WTC11 (cell line): Measurements from ENCODE around the gene TXNRD1. TPM values are rescaled to one million over a fixed set of nuclear protein-coding genes. Genes with fewer than 3 reads are reported as not detected.

Source experiments
- ATAC-seq: fragments of 200-7000 bp; cut with Tn5 transposase; 2 replicates; pipeline ENCODE4 v1.10.0; 2021; ENCODE audit warnings: mild to moderate bottlenecking, moderate library complexity
- CTCF ChIA-PET: fragments of 300-600 bp; sonication (Branson Sonifier 250); formaldehyde crosslinking; loops from one replicate; lab custom pipeline; 2021; ENCODE audit warnings: antibody characterized with exemption; lab: Charles Lee
- POLR2A ChIA-PET: fragments of 350-600 bp; sonication (Branson Sonifier 250); formaldehyde crosslinking; loops from one replicate; lab custom pipeline; 2021; ENCODE audit warnings: antibody characterized with exemption; lab: Charles Lee
- DNase-seq: peaks from one replicate; pipeline ENCODE4 v3.0.0; 2021; ENCODE audit warnings: low spot score
- H3K27ac Mint-ChIP-seq: 2 replicates; pipeline ENCODE4 v1.8.0; 2021; ENCODE audit warnings: mixed read lengths
- H3K27me3 Mint-ChIP-seq: 2 replicates; pipeline ENCODE4 v1.8.0; 2021; ENCODE audit warnings: low read depth, mild to moderate bottlenecking, moderate library complexity, mixed read lengths
- H3K36me3 Mint-ChIP-seq: 2 replicates; pipeline ENCODE4 v1.8.0; 2021; ENCODE audit warnings: mixed read lengths
- H3K4me1 Mint-ChIP-seq: 2 replicates; pipeline ENCODE4 v1.8.0; 2022; ENCODE audit warnings: mixed read lengths
- H3K4me3 Mint-ChIP-seq: 2 replicates; pipeline ENCODE4 v1.8.0; 2021; ENCODE audit warnings: mild to moderate bottlenecking, moderate library complexity, mixed read lengths
- H3K9me3 Mint-ChIP-seq: 2 replicates; pipeline ENCODE4 v1.8.0; 2021; ENCODE audit warnings: mixed read lengths
- NFE2L1 ChIP-seq: sonication (generic); formaldehyde crosslinking; IDR thresholded peaks from 2 replicates; pipeline ENCODE4 v1.8.1; 2023; ENCODE audit warnings: missing genetic modification reagents
- ZNF423 ChIP-seq: fragments of 250-450 bp; sonication (Bioruptor Pico); IDR thresholded peaks from 2 replicates; pipeline ENCODE4 v2.1.2; 2022; ENCODE audit warnings: mild to moderate bottlenecking, moderate library complexity
- total RNA-seq: library from RNA; stranded (reverse); gene quantifications from 3 replicates; pipeline ENCODE4 v1.2.3, GENCODE V29; 2021
- TF ChIP-seq, protein P1 (sequence below): fragments of 200-600 bp; IDR thresholded peaks from 2 replicates; pipeline ENCODE4 v1.8.0; 2022; ENCODE audit warnings: antibody characterized with exemption
- TF ChIP-seq, protein P2 (sequence below): sonication (generic); formaldehyde crosslinking; IDR thresholded peaks from 2 replicates; pipeline ENCODE4 v1.8.1; 2022; ENCODE audit warnings: low read depth, missing genetic modification reagents, borderline replicate concordance
- TF ChIP-seq, protein P3 (sequence below): sonication (generic); formaldehyde crosslinking; IDR thresholded peaks from 2 replicates; pipeline ENCODE4 v1.8.1; 2023; ENCODE audit warnings: mild to moderate bottlenecking, missing genetic modification reagents
- TF ChIP-seq, protein P4 (sequence below): sonication (generic); formaldehyde crosslinking; conservative IDR thresholded peaks from 2 replicates; pipeline ENCODE4 v1.8.1; 2022; ENCODE audit warnings: mild to moderate bottlenecking, missing genetic modification reagents
- TF ChIP-seq, protein P5 (sequence below): sonication (generic); formaldehyde crosslinking; IDR thresholded peaks from 2 replicates; pipeline ENCODE4 v1.8.0; 2022; ENCODE audit warnings: mild to moderate bottlenecking, missing genetic modification reagents
- TF ChIP-seq, protein P6 (sequence below): fragments of 250-450 bp; sonication (Bioruptor Pico); IDR thresholded peaks from 2 replicates; pipeline ENCODE4 v1.8.0; 2021; ENCODE audit warnings: mild to moderate bottlenecking
- TF ChIP-seq, protein P7 (sequence below): sonication (generic); formaldehyde crosslinking; IDR thresholded peaks from 2 replicates; pipeline ENCODE4 v1.8.0; 2023; ENCODE audit warnings: missing genetic modification reagents, mild to moderate bottlenecking, borderline replicate concordance
- TF ChIP-seq, protein P8 (sequence below): sonication (generic); formaldehyde crosslinking; IDR thresholded peaks from 2 replicates; pipeline ENCODE4 v1.8.0; 2022; ENCODE audit warnings: missing genetic modification reagents

The TXNRD1 gene
- total RNA-seq, 1 experiment from 2014 or later, result 113 TPM

DNA sequence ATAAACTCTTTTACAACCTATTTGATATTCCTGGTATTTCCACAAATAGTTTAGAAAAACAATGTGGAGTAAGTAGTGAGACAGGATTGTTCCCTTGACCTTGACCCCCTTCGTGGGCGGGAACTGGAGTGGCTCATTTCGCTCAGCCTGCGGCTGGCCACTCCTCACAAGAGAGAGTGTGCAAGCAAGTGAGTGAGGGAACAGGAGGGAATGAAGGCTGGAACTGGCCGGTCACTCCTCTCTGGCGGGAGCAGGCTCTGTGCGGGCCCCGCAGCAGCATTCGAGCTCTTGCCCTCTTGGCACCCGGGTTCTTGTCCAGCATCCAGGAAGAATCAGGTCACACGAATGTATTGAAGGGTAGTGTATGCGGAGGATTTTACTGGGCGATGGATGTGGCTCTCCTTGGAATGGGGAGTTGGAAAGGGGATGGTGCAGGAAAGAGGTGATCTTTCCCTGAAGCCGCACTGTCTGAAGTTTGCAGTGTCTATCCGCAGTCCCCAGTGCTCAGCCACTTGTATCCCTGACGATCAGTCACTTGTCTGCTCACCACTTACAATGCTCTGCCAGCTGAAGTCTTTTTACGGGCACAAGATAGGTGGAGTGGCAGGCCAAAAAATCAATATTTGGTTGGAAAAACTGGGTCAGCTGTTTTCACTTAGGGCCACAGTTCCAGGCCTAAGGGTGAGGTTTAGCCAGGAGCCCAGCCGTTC, 28.0 kb upstream of the TXNRD1 start:
- ChIA-PET POLR2A (no interaction called here), CTCF (interaction anchor here (0.9 kb wide), 1 partner anchor 194 kb away, joined by 3 read pairs; no protein-coding TSS in a partner anchor)
- H3K4me1 Mint-ChIP-seq, result no peaks in the 10 kb centered on the region
- no peak overlapping the region for H3K27ac Mint-ChIP-seq
- ATAC-seq (no peak), DNase-seq (no peak)
- H3K9me3 Mint-ChIP-seq, result peaks cover 19% of the 10 kb centered on the region
- peaks cover 15% of the 10 kb centered on the region for H3K36me3 Mint-ChIP-seq
- TF ChIP-seq, protein P1, sequence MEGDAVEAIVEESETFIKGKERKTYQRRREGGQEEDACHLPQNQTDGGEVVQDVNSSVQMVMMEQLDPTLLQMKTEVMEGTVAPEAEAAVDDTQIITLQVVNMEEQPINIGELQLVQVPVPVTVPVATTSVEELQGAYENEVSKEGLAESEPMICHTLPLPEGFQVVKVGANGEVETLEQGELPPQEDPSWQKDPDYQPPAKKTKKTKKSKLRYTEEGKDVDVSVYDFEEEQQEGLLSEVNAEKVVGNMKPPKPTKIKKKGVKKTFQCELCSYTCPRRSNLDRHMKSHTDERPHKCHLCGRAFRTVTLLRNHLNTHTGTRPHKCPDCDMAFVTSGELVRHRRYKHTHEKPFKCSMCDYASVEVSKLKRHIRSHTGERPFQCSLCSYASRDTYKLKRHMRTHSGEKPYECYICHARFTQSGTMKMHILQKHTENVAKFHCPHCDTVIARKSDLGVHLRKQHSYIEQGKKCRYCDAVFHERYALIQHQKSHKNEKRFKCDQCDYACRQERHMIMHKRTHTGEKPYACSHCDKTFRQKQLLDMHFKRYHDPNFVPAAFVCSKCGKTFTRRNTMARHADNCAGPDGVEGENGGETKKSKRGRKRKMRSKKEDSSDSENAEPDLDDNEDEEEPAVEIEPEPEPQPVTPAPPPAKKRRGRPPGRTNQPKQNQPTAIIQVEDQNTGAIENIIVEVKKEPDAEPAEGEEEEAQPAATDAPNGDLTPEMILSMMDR, result no peak
- TF ChIP-seq, protein P2, sequence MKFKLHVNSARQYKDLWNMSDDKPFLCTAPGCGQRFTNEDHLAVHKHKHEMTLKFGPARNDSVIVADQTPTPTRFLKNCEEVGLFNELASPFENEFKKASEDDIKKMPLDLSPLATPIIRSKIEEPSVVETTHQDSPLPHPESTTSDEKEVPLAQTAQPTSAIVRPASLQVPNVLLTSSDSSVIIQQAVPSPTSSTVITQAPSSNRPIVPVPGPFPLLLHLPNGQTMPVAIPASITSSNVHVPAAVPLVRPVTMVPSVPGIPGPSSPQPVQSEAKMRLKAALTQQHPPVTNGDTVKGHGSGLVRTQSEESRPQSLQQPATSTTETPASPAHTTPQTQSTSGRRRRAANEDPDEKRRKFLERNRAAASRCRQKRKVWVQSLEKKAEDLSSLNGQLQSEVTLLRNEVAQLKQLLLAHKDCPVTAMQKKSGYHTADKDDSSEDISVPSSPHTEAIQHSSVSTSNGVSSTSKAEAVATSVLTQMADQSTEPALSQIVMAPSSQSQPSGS (CRISPR knock-in tag), result no peak
- TF ChIP-seq ZNF423 (CRISPR knock-in tag), result no peak
- TF ChIP-seq, protein P3, sequence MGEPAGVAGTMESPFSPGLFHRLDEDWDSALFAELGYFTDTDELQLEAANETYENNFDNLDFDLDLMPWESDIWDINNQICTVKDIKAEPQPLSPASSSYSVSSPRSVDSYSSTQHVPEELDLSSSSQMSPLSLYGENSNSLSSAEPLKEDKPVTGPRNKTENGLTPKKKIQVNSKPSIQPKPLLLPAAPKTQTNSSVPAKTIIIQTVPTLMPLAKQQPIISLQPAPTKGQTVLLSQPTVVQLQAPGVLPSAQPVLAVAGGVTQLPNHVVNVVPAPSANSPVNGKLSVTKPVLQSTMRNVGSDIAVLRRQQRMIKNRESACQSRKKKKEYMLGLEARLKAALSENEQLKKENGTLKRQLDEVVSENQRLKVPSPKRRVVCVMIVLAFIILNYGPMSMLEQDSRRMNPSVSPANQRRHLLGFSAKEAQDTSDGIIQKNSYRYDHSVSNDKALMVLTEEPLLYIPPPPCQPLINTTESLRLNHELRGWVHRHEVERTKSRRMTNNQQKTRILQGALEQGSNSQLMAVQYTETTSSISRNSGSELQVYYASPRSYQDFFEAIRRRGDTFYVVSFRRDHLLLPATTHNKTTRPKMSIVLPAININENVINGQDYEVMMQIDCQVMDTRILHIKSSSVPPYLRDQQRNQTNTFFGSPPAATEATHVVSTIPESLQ (CRISPR knock-in tag), result no peak
- no peak for TF ChIP-seq NFE2L1 (CRISPR knock-in tag)
- TF ChIP-seq, protein P4, sequence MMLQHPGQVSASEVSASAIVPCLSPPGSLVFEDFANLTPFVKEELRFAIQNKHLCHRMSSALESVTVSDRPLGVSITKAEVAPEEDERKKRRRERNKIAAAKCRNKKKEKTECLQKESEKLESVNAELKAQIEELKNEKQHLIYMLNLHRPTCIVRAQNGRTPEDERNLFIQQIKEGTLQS (CRISPR knock-in tag), result no peak
- TF ChIP-seq, protein P5, sequence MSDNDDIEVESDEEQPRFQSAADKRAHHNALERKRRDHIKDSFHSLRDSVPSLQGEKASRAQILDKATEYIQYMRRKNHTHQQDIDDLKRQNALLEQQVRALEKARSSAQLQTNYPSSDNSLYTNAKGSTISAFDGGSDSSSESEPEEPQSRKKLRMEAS (CRISPR knock-in tag), result no peak
- TF ChIP-seq, protein P6, sequence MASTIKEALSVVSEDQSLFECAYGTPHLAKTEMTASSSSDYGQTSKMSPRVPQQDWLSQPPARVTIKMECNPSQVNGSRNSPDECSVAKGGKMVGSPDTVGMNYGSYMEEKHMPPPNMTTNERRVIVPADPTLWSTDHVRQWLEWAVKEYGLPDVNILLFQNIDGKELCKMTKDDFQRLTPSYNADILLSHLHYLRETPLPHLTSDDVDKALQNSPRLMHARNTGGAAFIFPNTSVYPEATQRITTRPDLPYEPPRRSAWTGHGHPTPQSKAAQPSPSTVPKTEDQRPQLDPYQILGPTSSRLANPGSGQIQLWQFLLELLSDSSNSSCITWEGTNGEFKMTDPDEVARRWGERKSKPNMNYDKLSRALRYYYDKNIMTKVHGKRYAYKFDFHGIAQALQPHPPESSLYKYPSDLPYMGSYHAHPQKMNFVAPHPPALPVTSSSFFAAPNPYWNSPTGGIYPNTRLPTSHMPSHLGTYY, result no peak
- TF ChIP-seq, protein P7, sequence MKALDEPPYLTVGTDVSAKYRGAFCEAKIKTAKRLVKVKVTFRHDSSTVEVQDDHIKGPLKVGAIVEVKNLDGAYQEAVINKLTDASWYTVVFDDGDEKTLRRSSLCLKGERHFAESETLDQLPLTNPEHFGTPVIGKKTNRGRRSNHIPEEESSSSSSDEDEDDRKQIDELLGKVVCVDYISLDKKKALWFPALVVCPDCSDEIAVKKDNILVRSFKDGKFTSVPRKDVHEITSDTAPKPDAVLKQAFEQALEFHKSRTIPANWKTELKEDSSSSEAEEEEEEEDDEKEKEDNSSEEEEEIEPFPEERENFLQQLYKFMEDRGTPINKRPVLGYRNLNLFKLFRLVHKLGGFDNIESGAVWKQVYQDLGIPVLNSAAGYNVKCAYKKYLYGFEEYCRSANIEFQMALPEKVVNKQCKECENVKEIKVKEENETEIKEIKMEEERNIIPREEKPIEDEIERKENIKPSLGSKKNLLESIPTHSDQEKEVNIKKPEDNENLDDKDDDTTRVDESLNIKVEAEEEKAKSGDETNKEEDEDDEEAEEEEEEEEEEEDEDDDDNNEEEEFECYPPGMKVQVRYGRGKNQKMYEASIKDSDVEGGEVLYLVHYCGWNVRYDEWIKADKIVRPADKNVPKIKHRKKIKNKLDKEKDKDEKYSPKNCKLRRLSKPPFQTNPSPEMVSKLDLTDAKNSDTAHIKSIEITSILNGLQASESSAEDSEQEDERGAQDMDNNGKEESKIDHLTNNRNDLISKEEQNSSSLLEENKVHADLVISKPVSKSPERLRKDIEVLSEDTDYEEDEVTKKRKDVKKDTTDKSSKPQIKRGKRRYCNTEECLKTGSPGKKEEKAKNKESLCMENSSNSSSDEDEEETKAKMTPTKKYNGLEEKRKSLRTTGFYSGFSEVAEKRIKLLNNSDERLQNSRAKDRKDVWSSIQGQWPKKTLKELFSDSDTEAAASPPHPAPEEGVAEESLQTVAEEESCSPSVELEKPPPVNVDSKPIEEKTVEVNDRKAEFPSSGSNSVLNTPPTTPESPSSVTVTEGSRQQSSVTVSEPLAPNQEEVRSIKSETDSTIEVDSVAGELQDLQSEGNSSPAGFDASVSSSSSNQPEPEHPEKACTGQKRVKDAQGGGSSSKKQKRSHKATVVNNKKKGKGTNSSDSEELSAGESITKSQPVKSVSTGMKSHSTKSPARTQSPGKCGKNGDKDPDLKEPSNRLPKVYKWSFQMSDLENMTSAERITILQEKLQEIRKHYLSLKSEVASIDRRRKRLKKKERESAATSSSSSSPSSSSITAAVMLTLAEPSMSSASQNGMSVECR (CRISPR knock-in tag), result no peak
- TF ChIP-seq, protein P8, sequence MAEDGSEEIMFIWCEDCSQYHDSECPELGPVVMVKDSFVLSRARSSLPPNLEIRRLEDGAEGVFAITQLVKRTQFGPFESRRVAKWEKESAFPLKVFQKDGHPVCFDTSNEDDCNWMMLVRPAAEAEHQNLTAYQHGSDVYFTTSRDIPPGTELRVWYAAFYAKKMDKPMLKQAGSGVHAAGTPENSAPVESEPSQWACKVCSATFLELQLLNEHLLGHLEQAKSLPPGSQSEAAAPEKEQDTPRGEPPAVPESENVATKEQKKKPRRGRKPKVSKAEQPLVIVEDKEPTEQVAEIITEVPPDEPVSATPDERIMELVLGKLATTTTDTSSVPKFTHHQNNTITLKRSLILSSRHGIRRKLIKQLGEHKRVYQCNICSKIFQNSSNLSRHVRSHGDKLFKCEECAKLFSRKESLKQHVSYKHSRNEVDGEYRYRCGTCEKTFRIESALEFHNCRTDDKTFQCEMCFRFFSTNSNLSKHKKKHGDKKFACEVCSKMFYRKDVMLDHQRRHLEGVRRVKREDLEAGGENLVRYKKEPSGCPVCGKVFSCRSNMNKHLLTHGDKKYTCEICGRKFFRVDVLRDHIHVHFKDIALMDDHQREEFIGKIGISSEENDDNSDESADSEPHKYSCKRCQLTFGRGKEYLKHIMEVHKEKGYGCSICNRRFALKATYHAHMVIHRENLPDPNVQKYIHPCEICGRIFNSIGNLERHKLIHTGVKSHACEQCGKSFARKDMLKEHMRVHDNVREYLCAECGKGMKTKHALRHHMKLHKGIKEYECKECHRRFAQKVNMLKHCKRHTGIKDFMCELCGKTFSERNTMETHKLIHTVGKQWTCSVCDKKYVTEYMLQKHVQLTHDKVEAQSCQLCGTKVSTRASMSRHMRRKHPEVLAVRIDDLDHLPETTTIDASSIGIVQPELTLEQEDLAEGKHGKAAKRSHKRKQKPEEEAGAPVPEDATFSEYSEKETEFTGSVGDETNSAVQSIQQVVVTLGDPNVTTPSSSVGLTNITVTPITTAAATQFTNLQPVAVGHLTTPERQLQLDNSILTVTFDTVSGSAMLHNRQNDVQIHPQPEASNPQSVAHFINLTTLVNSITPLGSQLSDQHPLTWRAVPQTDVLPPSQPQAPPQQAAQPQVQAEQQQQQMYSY (CRISPR knock-in tag), result no peak
- H3K27me3 Mint-ChIP-seq, result no peaks in the 10 kb centered on the region
- H3K4me3 Mint-ChIP-seq, result no peak overlapping the region
